Suppressor macrophage (primary cell): ENCODE data around the gene PDZD4.
A peak's percentile ranks its signal among the peaks of the same experiment; 100 is the strongest.
"Not testable (repeated sequence)": the region's sequence is repeated elsewhere in the genome, so short reads cannot be mapped to it uniquely, and the experiment has no call there.

Source experiments
- DNase-seq, 4 experiments: peaks; one replicate each; pipeline ENCODE4 v3.0.0-alpha.2; 2020 to 2022

The PDZD4 gene

DNA sequence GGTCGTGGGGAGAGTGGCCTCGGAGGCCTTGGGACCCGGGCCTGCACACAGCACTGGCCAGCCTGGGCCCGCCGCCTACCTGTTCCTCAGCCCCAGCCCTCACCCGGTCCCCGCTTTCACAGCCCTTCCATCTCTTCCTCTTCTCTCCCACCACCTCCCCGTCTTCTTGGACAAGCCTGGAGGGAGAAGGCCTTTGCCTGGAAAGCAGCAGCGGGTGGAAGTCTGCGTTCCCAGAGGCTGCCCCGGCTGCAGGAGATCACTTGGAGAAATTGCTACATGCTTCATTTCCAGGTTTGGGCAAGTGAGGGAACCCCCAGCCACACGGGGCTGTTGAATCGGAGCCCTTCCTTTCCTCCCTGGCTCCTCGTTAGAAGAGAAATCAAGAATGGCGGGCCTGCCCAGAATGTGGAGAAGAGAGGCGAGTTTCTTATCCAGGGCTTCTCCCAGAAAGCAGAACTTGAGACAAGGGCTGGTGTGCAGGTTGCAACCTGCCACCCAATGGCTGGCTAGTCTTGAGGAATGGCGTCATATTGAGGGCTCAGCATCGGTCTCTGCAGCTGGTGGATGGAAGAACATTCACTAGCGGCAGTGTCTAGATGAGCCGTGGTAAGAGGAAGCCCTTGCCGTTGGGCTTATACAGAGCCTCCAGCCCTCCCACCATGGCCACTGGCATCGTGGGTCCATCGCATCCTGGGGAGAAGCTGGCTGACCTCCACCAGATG lies 1.2 kb upstream of the PDZD4 start:
- DNase-seq: no peak

- peak in 1 of 4 experiments; percentile 9 for DNase-seq
Observed at GRCh38 chrX:153830640-153831428, 490 bp upstream of the PDZD4 start.

GRCh38 chrX:153829549-153829798 lies 870 bp downstream of the PDZD4 start:
- no peak for DNase-seq

- DNase-seq: no peak
Observed at GRCh38 chrX:153828723-153829548, 1.4 kb downstream of the PDZD4 start.

DNA sequence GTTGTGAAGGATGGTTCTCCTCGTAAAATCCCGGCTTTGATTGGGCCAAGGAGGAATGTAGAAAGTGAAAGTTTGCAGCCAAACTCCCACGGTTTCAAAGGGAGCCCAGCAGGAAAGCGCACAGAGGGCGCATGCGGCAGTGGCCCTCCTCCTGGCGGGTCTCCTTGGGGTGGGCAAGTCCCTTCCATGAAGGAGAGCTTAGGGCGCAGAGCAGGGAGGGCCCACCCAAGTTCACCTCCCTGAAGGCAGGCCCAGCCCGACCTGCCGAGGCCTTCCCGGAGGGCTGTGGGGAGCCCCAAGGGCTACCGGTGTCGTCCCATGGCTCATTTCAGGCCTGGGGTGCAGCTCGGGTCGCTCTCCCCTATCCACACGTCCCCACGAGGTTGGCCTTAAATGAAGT lies 2.0 kb downstream of the PDZD4 start:
- DNase-seq: no peak

DNA sequence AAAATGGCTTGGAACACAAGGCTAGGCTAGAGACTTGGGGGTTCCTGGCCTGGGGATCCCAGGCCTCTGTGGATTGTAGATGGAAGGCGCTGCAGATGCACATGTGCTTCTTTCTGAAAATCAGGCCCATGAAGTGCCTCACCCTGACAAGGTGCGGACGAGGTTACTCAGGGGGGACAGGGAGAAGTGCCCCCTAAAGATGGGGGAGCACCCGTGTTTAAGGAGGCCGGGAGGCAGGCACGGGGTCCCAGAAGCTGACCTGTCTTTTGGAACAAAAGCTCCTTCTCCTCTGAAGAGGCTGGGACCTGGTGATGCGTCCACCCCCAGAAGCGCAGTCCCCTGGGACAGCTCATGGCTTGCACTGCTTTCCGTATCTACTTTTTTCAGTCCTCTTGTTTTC lies 2.4 kb downstream of the PDZD4 start:
- no peak for DNase-seq

DNA sequence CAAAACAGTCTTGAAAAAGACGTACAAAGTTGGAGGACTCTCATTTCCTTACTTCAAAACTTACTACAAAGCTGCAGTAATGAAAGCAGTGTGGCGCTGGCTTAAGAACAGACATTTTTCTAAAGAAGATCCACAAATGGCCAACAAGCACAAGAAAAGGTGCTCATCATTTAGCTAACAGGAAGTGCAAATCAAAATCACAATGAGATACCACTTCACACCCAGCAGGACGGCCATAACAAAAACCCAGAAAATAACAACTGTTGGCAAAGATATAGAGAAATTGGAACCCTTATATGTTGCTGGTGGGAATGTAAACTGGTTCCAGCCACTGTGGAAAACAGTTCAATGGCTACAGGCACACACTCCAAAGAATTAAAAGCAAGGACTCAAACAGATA lies 3.3 kb downstream of the PDZD4 start:
- DNase-seq: no peak

DNA sequence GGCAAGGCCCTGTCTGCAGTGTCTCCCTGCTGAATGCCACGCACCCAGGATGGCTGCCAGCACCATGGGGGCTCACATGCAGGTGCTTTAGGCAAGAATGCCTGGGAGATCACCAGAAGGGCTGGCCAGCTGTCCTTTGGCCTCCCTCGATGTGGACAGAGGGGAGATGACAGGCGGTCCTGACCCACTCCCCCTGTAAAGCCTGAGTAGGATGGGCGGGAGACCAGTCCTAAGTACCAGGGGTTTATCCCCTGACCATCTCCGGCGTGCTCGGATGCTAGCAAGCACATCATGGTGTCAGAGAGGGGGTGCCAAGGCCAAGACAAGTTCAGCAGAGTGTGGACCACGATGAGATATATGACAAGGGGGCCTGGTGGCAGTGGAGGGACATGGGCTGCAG lies 5.3 kb downstream of the PDZD4 start:
- no peak for DNase-seq

DNA sequence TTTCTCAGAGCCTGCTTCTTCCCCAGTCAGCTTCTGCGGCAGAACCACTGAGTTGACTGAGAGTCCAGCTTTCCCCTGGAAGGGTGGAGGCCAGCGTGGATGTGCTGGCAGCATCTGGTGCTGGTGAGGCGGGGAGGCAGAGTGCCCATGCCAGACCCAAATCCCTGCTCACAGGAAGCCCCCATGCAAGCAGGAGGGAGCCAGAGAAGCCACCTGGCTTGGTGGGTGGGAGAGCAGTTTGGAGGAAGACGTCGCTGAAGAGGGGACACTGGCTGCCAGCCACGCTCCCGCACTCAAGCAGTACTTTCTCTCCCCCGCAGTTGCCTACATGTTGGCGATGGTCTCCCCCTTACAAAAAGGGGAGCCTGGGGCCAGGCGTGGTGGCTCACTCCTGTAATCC lies 6.0 kb downstream of the PDZD4 start:
- no peak for DNase-seq

- no peak for DNase-seq
Observed at GRCh38 chrX:153821066-153821465, 9.3 kb downstream of the PDZD4 start.

DNA sequence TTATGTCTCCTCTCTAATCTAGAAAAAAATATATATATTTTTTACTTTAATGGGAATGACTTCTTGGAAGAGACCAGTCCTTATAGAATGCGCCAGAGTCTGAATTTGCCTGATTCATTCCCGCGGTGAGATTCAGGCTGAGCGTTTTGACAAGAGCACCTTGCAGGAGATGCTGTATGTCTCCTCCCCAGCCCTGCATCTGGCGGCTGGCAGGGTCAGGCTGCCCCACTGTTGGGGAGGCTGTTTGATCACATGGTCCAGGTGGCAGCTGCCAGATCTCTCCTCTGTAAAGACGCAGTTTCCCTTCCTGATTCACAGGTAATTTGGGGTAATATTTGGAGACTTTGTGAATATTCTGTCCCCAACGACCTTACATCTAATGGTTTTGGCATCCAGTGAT lies 9.7 kb downstream of the PDZD4 start:
- DNase-seq: no peak

DNA sequence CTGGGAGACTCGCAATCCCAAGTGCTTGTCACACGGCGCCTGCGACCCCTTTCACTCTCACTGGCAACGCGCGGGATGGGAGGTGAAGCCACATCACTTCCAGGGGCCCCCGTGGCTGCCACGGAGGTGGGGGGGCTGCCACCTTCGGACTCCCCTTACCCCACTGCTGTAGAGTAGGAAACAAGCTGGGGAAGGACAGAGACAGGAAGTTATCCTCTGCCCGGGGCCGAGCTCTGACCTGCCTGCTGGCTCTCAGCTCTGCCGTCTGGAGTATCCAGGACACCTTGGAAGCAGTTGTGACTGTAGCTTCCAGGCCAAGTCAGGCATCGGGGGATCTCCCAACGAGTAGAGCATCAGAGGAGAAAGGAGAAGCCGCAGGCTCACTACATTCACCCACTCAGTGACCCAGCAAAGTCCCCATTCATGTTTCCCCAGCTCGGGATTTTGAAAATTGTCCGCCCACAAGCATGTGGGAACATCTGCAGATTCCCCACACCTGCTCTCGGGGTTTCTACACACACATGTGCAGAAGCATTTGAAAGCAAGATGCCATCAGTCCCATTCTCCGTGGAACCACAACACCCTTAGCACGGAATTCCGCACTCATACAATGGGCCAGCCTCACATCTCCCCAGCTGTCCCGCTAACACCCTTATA lies 10.8 kb downstream of the PDZD4 start:
- DNase-seq: no peak

DNA sequence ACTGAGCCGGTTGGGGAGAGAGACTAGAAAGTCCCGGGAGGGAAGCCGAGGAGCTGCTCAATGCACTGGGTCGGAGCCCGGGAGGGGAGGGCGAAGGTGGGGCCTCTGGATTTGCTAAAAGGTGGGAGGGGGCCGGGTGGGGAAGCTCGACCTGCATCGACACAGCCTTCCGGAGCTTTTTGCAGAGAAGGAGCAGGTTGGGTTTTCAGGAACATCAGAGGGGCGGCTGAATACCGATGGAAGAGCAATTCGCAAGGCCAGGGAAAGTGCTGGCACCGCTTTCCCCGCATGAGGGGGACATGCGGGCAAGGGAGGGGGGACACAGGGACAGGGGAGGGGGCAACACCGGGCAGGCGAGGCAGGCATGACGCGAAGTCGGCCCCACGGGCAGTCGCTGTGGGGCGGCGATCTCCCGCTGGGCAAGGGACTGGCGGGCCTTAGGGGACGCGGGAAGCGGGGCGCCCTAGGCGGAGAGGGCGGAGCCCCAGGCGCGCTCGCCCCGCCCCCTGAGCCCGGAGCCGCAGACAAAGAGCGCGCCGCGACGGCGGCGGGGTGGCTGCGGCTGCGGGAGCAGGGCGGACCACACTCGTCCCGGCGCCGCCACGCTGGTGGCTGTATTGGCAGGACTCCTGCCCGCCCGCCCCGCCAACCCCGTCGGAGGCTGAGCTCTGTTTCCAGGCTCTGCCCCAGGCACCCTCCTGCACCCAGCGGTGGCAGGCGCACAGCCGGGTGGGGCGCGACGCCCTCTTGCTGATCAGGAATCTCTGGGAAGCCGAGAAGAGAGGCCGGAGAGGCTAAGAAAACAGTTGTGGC lies 11.6 kb downstream of the PDZD4 start:
- peak; percentile 9 to 62 (median 34) for DNase-seq

GRCh38 chrX:153818064-153818463 lies 12.3 kb downstream of the PDZD4 start:
- not testable (repeated sequence) for DNase-seq

DNA sequence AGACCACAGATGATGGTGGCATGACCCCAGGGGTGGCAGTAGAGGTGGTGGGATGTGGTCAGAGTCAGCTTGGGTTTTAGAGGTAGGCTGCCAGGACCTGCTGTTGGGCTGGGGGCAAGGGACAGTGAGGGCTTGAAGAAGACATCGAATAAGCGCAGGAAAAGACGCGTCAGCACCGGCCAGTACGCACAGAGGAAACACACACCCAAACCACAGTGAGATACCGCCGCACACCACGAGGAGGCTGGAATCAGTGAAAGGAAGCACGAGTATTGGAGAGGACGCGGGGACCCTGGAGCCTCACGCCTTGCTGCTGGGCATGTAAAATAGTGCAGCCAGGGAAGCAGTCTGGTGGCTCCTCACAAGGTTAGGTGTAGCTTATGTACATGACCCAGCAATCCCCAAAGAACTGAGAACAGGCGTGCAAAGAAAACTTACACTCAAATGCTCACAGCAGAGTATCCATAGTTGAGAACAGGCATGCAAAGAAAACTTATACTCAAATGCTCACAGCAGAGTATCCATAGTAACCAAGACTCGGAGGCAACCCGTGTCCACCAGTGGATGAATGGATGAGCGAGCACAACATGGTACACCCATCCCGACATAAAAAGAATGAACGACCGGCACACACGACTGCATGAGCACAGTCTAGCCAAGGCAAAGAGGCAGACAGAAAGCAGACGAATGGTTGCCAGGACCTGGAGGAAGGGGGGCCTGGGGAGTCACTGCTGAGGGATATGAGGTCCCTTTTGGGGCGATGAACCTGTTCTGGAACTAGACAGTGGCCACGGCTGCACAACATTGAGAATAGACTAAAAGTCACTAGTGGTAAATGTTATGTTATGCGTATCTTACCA lies 13.3 kb downstream of the PDZD4 start:
- peak; percentile 18 to 49 (median 25) for DNase-seq

DNA sequence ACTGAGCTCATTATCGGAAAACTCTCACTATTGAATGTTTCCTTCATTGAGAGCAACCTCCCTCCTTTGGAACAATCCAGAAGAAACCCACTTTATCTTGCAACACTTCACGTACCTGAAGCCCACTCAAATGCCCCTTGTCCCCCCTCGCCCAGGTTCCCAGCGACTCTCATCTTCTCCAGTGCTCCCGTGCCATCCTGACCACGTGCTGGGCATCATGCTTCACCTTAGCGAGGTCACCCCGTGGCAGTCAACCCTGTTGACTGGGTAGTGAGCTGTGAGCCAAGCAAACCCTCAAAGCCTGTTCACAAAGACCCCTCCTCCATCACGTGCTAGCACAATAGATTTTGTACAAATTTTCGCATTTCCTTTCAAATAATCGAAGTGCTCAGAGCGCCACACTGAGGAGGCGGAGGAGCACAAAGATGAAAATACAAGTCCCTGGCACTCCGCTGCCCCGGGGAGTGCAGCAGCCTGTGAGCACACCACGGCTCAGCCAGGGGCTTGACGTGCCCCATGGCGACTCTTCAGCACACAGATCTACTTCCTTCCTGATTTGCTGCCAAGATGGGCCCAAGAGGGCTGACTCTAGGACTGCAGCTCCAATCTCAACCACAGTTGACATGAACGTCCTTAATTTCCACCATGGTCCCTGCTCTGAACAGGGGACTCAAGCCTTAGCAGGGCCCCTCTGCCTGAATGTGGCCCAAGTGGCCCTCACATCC lies 15.6 kb downstream of the PDZD4 start:
- DNase-seq: peak in 3 of 4 experiments; percentile 11 to 29 (median 22)

DNA sequence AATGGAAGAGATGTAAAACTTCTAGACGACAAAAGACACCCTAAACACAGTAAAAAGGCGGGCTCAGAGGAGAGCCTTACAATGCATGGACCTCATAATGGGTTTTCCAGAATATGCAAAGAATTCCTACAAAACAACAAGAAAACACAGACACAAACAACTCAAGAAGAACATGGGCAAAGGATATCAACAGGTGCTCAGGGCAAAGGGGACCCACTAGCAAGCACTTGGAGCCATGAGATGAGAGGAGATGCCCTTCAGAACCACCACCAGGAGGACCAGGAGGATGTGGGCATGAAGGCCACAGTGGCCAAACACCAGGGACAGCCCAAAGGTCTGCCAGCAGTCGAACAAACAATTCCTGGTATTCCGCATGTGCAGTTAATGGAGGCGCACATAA lies 17.2 kb downstream of the PDZD4 start:
- DNase-seq: no peak

- DNase-seq: no peak
Observed at GRCh38 chrX:153812220-153812619, 18.1 kb downstream of the PDZD4 start.

GRCh38 chrX:153807976-153808375 lies 22.4 kb downstream of the PDZD4 start:
- DNase-seq: no peak

GRCh38 chrX:153806999-153807575 lies 23.3 kb downstream of the PDZD4 start:
- DNase-seq: no peak
